ENCODE data around the gene OPN3. TPM values are rescaled to one million over a fixed set of nuclear protein-coding genes. Genes with fewer than 3 reads are reported as not detected.
A peak's percentile ranks its signal among the peaks of the same experiment; 100 is the strongest.

OPN3 gene
- total RNA-seq, 2 donors from 2014 or later: 7.2 to 13.4 TPM

- ATAC-seq (ENCODE audit: insufficient number of reproducible peaks, low FRiP score, low read depth) (no peak), DNase-seq (ENCODE audit: low spot score) (no peak)
- Histone ChIP-seq H3K4me3 (peak overlapping the region; percentile 78), H3K36me3 (no peaks in the 10 kb centered on the region), H3K9me3 (no peaks in the 10 kb centered on the region), H3K27me3 (replicated peaks; ENCODE audit: insufficient read depth) (no peaks in the 10 kb centered on the region), H3K4me1 (ENCODE audit: control insufficient read depth in 1 of 2, low read depth in 2 of 2) (peaks cover 24 to 26% of the 10 kb centered on the region in 2 donors), H3K27ac (no peak overlapping the region)
- no peak for TF ChIP-seq CTCF (IDR thresholded peaks at IDR 0.05)
These were observed 2.0 kb downstream of the OPN3 start for GRCh38 chr1:241638099-241638682.

- DNase-seq (ENCODE audit: low spot score): no peak
- Histone ChIP-seq H3K27ac (no peak overlapping the region), H3K36me3 (no peaks in the 10 kb centered on the region), H3K27me3 (replicated peaks; ENCODE audit: insufficient read depth) (no peaks in the 10 kb centered on the region), H3K4me1 (ENCODE audit: control insufficient read depth in 1 of 2, low read depth in 2 of 2) (peaks cover 24 to 26% of the 10 kb centered on the region in 2 donors), H3K9me3 (no peaks in the 10 kb centered on the region), H3K4me3 (peak overlapping the region; percentile 78)
- TF ChIP-seq CTCF (IDR thresholded peaks at IDR 0.05): no peak
- no peak for ATAC-seq (ENCODE audit: insufficient number of reproducible peaks, low FRiP score, low read depth)
These were observed 2.6 kb downstream of the OPN3 start for GRCh38 chr1:241637604-241638003.

DNA sequence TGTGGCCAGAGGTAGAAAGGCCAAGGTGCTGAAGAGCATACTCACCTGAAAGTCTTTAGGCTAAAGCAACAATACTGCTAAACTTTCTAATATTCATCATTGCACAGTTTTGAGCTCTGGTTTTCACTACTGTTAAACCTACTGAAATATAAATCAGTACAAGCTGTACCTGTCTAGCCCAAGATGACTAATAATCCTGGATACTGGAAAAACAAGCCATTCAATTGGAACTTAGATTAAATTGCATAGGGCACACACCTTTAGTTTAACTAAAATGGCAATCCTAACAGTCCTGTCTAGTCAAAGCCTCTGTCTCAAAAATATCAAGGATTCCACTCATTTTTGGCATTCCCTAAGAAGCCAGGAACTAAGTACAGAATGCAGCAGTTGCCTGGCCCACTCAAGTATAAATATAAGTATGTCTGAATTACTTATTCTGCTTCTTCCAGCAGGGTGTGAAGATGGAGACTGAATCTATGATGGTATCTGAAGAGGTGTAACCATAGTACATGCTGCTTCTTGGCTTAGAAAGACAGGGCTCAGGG is 3.1 kb downstream of the OPN3 start:
- DNase-seq (ENCODE audit: low spot score) (no peak), ATAC-seq (ENCODE audit: insufficient number of reproducible peaks, low FRiP score, low read depth) (no peak)
- Histone ChIP-seq H3K4me1 (ENCODE audit: control insufficient read depth in 1 of 2, low read depth in 2 of 2) (peaks cover 24 to 26% of the 10 kb centered on the region in 2 donors), H3K36me3 (no peaks in the 10 kb centered on the region), H3K9me3 (no peaks in the 10 kb centered on the region), H3K27ac (no peak overlapping the region), H3K4me3 (peak overlapping the region; percentile 78), H3K27me3 (replicated peaks; ENCODE audit: insufficient read depth) (no peaks in the 10 kb centered on the region)
- TF ChIP-seq CTCF (IDR thresholded peaks at IDR 0.05): no peak

GRCh38 chr1:241636291-241636690 is 3.9 kb downstream of the OPN3 start:
- peaks cover 24 to 26% of the 10 kb centered on the region in 2 donors for H3K4me1 ChIP-seq (ENCODE audit: control insufficient read depth in 1 of 2, low read depth in 2 of 2)
- no peak for DNase-seq (ENCODE audit: low spot score)
- no peaks in the 10 kb centered on the region for H3K36me3 ChIP-seq
- H3K27me3 ChIP-seq (replicated peaks; ENCODE audit: insufficient read depth): no peaks in the 10 kb centered on the region
- ATAC-seq (ENCODE audit: insufficient number of reproducible peaks, low FRiP score, low read depth): no peak
- H3K9me3 ChIP-seq: no peaks in the 10 kb centered on the region
- H3K27ac ChIP-seq: no peak overlapping the region
- H3K4me3 ChIP-seq: no peak overlapping the region
- no peak for TF ChIP-seq CTCF (IDR thresholded peaks at IDR 0.05)

DNA sequence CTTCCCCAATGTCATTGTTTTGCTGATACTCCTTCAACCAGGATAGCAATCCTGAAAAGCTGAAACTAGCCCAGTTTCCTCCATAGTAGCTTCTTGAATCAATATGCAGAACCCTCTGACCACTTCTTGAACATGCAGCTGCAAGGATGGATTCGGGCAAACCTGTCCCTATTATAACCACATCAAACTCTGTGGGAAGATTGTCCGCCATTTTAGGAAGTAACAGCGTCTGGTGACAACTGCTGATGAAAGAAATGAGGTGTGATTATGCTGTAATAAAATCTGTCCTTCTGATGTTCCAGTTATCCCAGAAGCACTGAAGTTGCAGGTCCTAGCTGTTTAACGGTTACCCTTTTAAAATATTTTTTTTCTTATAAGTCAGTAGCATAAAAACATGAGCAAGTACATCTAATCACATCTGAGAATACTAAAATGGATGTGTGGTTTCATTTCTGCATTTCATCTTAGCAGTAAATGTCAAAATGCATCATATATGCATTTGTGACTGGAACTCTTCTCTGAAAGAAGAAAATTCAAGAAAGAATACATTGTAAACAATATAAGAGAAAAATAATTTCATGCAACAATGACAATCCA is 4.5 kb downstream of the OPN3 start:
- H3K4me3 ChIP-seq: no peak overlapping the region
- H3K4me1 ChIP-seq (ENCODE audit: control insufficient read depth in 1 of 2, low read depth in 2 of 2): peaks cover 20 to 26% of the 10 kb centered on the region in 2 donors
- TF ChIP-seq CTCF (IDR thresholded peaks at IDR 0.05): no peak
- H3K9me3 ChIP-seq: no peaks in the 10 kb centered on the region
- H3K27ac ChIP-seq: no peak overlapping the region
- no peaks in the 10 kb centered on the region for H3K36me3 ChIP-seq
- no peak for DNase-seq (ENCODE audit: low spot score)
- no peaks in the 10 kb centered on the region for H3K27me3 ChIP-seq (replicated peaks; ENCODE audit: insufficient read depth)
- ATAC-seq (ENCODE audit: insufficient number of reproducible peaks, low FRiP score, low read depth): no peak
